Measurements from ENCODE around the gene ACIN1.

The ACIN1 gene

GRCh38 chr14:23056145-23056955, 38.6 kb downstream of the ACIN1 start:
- no peak for DNase-seq

- DNase-seq: no peak
Observed at GRCh38 chr14:23055621-23056144, 39.3 kb downstream of the ACIN1 start.

GRCh38 chr14:23055147-23055550, 39.8 kb downstream of the ACIN1 start:
- DNase-seq: no peak

- DNase-seq: no peak
Observed at GRCh38 chr14:23054000-23054811, 40.7 kb downstream of the ACIN1 start.

- no peak for DNase-seq
Observed at GRCh38 chr14:23053426-23053825, 41.5 kb downstream of the ACIN1 start.

GRCh38 chr14:23052671-23053070, 42.3 kb downstream of the ACIN1 start:
- DNase-seq: no peak

GRCh38 chr14:23052182-23052623, 42.7 kb downstream of the ACIN1 start:
- no peak for DNase-seq

- DNase-seq: no peak
Observed at GRCh38 chr14:23051141-23052057, 43.5 kb downstream of the ACIN1 start.

- DNase-seq: no peak
Observed at GRCh38 chr14:23049011-23049410, 45.9 kb downstream of the ACIN1 start.

- DNase-seq: no peak
Observed at GRCh38 chr14:23047751-23048693, 46.9 kb downstream of the ACIN1 start.

- DNase-seq: no peak
Observed at GRCh38 chr14:23047034-23047634, 47.8 kb downstream of the ACIN1 start.

- DNase-seq: no peak
Observed at GRCh38 chr14:23045419-23046357, 49.2 kb downstream of the ACIN1 start.

GRCh38 chr14:23044840-23045239, 50.1 kb downstream of the ACIN1 start:
- no peak for DNase-seq

GRCh38 chr14:23043754-23044153, 51.2 kb downstream of the ACIN1 start:
- no peak for DNase-seq

GRCh38 chr14:23043145-23043544, 51.8 kb downstream of the ACIN1 start:
- DNase-seq: no peak

- no peak for DNase-seq
Observed at GRCh38 chr14:23042162-23042965, 52.6 kb downstream of the ACIN1 start, which contains the start of gene PSMB11. Gene PSMB11 (plus strand): TSS chr14:23042212. CDS start chr14:23042226, 14 bp downstream.

- DNase-seq: no peak
Observed at GRCh38 chr14:23041729-23042128, 53.2 kb downstream of the ACIN1 start.

GRCh38 chr14:23040100-23040499, 54.8 kb downstream of the ACIN1 start:
- no peak for DNase-seq

Data from NCI-H1092 (cell line).